Measurements from ENCODE around the gene RCVRN. TPM values are rescaled to one million over a fixed set of nuclear protein-coding genes. Genes with fewer than 3 reads are reported as not detected.

Gene RCVRN
- total and polyA plus RNA-seq, 2 of the 13 experiments (the other 11 are each of a cell fraction or from before 2014, with no cell fraction given) = not detected

DNA sequence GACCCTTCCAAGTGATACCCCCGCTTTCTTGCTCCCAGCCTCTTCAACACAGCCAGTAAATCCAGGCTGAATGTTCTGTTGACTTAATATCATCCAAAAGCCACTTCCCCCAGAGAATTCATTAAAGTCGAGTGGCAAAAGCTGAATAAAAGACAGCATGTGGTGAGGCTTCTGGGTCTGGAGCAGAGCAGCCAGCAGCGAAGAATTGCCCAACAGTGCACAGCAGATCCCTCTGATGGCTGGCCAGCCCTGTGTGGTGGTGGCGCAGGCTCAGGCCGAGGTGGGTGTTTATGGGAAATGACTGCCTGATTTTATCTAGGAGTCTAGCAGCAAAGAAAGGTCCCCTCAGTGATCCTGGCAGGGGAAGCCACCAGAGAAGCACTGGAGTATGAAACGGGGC, 30.3 kb upstream of the RCVRN start:
- no peak for ATAC-seq
- H3K4me2 ChIP-seq (ENCODE audit: low read depth, low read length) = no peak overlapping the region
- no peak for FAIRE-seq
- no peak overlapping the region for H3K27ac ChIP-seq (ENCODE audit: extremely low read length, insufficient read depth, low read length)
- DNase-seq (ENCODE audit: low spot score) = no peak
- 4% methylated on average over 3 of the region's 6 CpGs for WGBS (ENCODE audit: low lambda C conversion rate)
- no peaks in the 10 kb centered on the region for H3K4me1 ChIP-seq (ENCODE audit: insufficient read depth, low read length)
- in situ Hi-C loops (cut with HindIII; ENCODE audit: extremely low pct_ligation_motif_present, low pct_unique_long_range_greater_than_20kb) = no loop called here
- intact Hi-C loops (cut with micrococcal nuclease; ENCODE audit: unreplicated experiment) = no loop called here
- H3K9me3 ChIP-seq (ENCODE audit: low read length) = no peaks in the 10 kb centered on the region
- H2AFZ ChIP-seq (ENCODE audit: low read length) = no peak overlapping the region
- 0 out of 2 replicates have a peak, but pooled peaks cover 3% of the 10 kb centered on the region for H4K20me1 ChIP-seq (ENCODE audit: insufficient read depth, low read length)
- no peaks in the 10 kb centered on the region for H3K36me3 ChIP-seq (replicated peaks in 1 of 2; ENCODE audit: control insufficient read depth in 1 of 2, insufficient read depth in 2 of 2, low read length in 2 of 2)
- TF ChIP-seq PHF21A (CRISPR knock-in tag; IDR thresholded peaks at IDR 0.05) = no peak
- TF ChIP-seq, protein P1, sequence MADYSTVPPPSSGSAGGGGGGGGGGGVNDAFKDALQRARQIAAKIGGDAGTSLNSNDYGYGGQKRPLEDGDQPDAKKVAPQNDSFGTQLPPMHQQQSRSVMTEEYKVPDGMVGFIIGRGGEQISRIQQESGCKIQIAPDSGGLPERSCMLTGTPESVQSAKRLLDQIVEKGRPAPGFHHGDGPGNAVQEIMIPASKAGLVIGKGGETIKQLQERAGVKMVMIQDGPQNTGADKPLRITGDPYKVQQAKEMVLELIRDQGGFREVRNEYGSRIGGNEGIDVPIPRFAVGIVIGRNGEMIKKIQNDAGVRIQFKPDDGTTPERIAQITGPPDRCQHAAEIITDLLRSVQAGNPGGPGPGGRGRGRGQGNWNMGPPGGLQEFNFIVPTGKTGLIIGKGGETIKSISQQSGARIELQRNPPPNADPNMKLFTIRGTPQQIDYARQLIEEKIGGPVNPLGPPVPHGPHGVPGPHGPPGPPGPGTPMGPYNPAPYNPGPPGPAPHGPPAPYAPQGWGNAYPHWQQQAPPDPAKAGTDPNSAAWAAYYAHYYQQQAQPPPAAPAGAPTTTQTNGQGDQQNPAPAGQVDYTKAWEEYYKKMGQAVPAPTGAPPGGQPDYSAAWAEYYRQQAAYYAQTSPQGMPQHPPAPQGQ (CRISPR knock-in tag; IDR thresholded peaks at IDR 0.05; ENCODE audit: borderline replicate concordance) = no peak
- H3K9ac ChIP-seq (ENCODE audit: insufficient read depth, low read depth, low read length) = no peak overlapping the region
- ChIA-PET POLR2A (no interaction called here), CTCF (ENCODE audit: low intra/inter-chr PET ratio, low total read pairs) (no interaction called here)
- BruUV-seq (replicated peaks) = no TSS peak
- H3K27me3 ChIP-seq (ENCODE audit: control insufficient read depth in 1 of 2, insufficient read depth in 2 of 2, low read length in 2 of 2) = peaks cover 0 to 18% of the 10 kb centered on the region in 2 experiments; a peak in 3 of 5 replicates
- H3K4me3 ChIP-seq (replicated peaks in 1 of 3; ENCODE audit: insufficient read depth in 1 of 3, low read depth in 2 of 3, low read length in 3 of 3) = no peak overlapping the region
- no peaks in the 10 kb centered on the region for H3K79me2 ChIP-seq (ENCODE audit: insufficient read depth, low read length)

DNA sequence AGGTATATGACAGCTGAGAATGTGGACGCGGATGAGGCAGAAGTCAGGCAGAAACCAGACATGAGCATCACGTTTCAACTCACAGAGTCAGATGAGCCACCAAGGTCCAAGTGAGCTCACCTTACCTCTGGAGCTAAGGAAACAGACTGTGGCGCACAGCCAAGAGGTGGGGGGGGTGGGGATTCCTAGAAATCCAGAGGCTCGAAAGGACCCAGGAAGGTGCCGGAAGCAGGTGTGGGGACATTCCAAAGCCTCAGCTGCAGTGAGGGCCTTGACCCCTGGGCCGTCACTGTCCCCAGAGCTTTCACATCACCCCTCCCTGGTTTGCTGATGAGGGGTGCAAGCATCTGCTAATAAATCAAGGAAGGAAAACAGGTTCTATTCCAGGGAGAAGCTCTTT, 29.3 kb upstream of the RCVRN start:
- ATAC-seq (no peak), FAIRE-seq (no peak), DNase-seq (ENCODE audit: low spot score) (no peak)
- no peak overlapping the region for H3K4me3 ChIP-seq (replicated peaks in 1 of 3; ENCODE audit: insufficient read depth in 1 of 3, low read depth in 2 of 3, low read length in 3 of 3)
- POLR2A ChIA-PET = no interaction called here
- H3K9me3 ChIP-seq (ENCODE audit: low read length) = no peaks in the 10 kb centered on the region
- BruUV-seq (replicated peaks) = no TSS peak
- H3K27me3 ChIP-seq (ENCODE audit: control insufficient read depth in 1 of 2, insufficient read depth in 2 of 2, low read length in 2 of 2) = peaks cover 2 to 18% of the 10 kb centered on the region in 2 experiments; a peak in 3 of 5 replicates
- no peak overlapping the region for H3K4me2 ChIP-seq (ENCODE audit: low read depth, low read length)
- no peaks in the 10 kb centered on the region for H3K36me3 ChIP-seq (replicated peaks in 1 of 2; ENCODE audit: control insufficient read depth in 1 of 2, insufficient read depth in 2 of 2, low read length in 2 of 2)
- intact Hi-C loops (cut with micrococcal nuclease; ENCODE audit: unreplicated experiment) = no loop called here
- WGBS (ENCODE audit: low lambda C conversion rate) = 39% methylated on average over 6 of the region's 7 CpGs
- H3K27ac ChIP-seq (ENCODE audit: extremely low read length, insufficient read depth, low read length) = no peak overlapping the region
- TF ChIP-seq ZNF430 (CRISPR knock-in tag; IDR thresholded peaks at IDR 0.05) = no peak
- no peak for TF ChIP-seq HOXD1 (CRISPR knock-in tag; IDR thresholded peaks at IDR 0.05)
- no peak for TF ChIP-seq ZNF451 (CRISPR knock-in tag; IDR thresholded peaks at IDR 0.05)
- TF ChIP-seq PAWR (CRISPR knock-in tag; IDR thresholded peaks at IDR 0.05; ENCODE audit: borderline replicate concordance) = no peak
- no peak for TF ChIP-seq SMARCE1 (IDR thresholded peaks at IDR 0.05; ENCODE audit: borderline replicate concordance)
- no peak for TF ChIP-seq MZF1 (CRISPR knock-in tag; IDR thresholded peaks at IDR 0.05; ENCODE audit: borderline replicate concordance)
- no peak for TF ChIP-seq MXI1 (IDR thresholded peaks at IDR 0.05; ENCODE audit: borderline replicate concordance, low read depth, low read length)
- no peak for TF ChIP-seq MTA1 (CRISPR knock-in tag; IDR thresholded peaks at IDR 0.05; ENCODE audit: borderline replicate concordance)
- no peak for TF ChIP-seq ZNF180 (CRISPR knock-in tag; IDR thresholded peaks at IDR 0.05; ENCODE audit: borderline replicate concordance, low read depth)
- TF ChIP-seq DNMT1 (CRISPR knock-in tag; IDR thresholded peaks at IDR 0.05) = no peak
- TF ChIP-seq SRY (CRISPR knock-in tag; IDR thresholded peaks at IDR 0.05) = no peak
- TF ChIP-seq, protein P2, sequence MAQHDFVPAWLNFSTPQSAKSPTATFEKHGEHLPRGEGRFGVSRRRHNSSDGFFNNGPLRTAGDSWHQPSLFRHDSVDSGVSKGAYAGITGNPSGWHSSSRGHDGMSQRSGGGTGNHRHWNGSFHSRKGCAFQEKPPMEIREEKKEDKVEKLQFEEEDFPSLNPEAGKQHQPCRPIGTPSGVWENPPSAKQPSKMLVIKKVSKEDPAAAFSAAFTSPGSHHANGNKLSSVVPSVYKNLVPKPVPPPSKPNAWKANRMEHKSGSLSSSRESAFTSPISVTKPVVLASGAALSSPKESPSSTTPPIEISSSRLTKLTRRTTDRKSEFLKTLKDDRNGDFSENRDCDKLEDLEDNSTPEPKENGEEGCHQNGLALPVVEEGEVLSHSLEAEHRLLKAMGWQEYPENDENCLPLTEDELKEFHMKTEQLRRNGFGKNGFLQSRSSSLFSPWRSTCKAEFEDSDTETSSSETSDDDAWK (CRISPR knock-in tag; IDR thresholded peaks at IDR 0.05) = no peak
- TF ChIP-seq ZEB1 (IDR thresholded peaks at IDR 0.05; ENCODE audit: insufficient replicate concordance, low read depth) = no peak
- no peak for TF ChIP-seq GTF2F1 (IDR thresholded peaks at IDR 0.05; ENCODE audit: low read length)
- H3K4me1 ChIP-seq (ENCODE audit: insufficient read depth, low read length) = no peaks in the 10 kb centered on the region
- 0 out of 2 replicates have a peak, but pooled peaks cover 3% of the 10 kb centered on the region for H4K20me1 ChIP-seq (ENCODE audit: insufficient read depth, low read length)
- H2AFZ ChIP-seq (ENCODE audit: low read length) = no peak overlapping the region
- CTCF ChIA-PET (ENCODE audit: low intra/inter-chr PET ratio, low total read pairs) = no interaction called here
- H3K9ac ChIP-seq (ENCODE audit: insufficient read depth, low read depth, low read length) = no peak overlapping the region
- in situ Hi-C loops (cut with HindIII; ENCODE audit: extremely low pct_ligation_motif_present, low pct_unique_long_range_greater_than_20kb) = no loop called here
- no peaks in the 10 kb centered on the region for H3K79me2 ChIP-seq (ENCODE audit: insufficient read depth, low read length)

Measured in HepG2 (cell line).